WTC11 (cell line): ENCODE data around the gene B4GAT1. TPM values are rescaled to one million over a fixed set of nuclear protein-coding genes. Genes with fewer than 3 reads are reported as not detected.

Source experiments
- ATAC-seq: fragments of 200-7000 bp; cut with Tn5 transposase; 2 replicates; pipeline ENCODE4 v1.10.0; 2021; ENCODE audit warnings: mild to moderate bottlenecking, moderate library complexity
- CTCF ChIA-PET: fragments of 300-600 bp; sonication (Branson Sonifier 250); formaldehyde crosslinking; loops from one replicate; lab custom pipeline; 2021; ENCODE audit warnings: antibody characterized with exemption; lab: Charles Lee
- POLR2A ChIA-PET: fragments of 350-600 bp; sonication (Branson Sonifier 250); formaldehyde crosslinking; loops from one replicate; lab custom pipeline; 2021; ENCODE audit warnings: antibody characterized with exemption; lab: Charles Lee
- DNase-seq: peaks from one replicate; pipeline ENCODE4 v3.0.0; 2021; ENCODE audit warnings: low spot score
- H3K27ac Mint-ChIP-seq: 2 replicates; pipeline ENCODE4 v1.8.0; 2021; ENCODE audit warnings: mixed read lengths
- H3K27me3 Mint-ChIP-seq: 2 replicates; pipeline ENCODE4 v1.8.0; 2021; ENCODE audit warnings: low read depth, mild to moderate bottlenecking, moderate library complexity, mixed read lengths
- H3K36me3 Mint-ChIP-seq: 2 replicates; pipeline ENCODE4 v1.8.0; 2021; ENCODE audit warnings: mixed read lengths
- H3K4me1 Mint-ChIP-seq: 2 replicates; pipeline ENCODE4 v1.8.0; 2022; ENCODE audit warnings: mixed read lengths
- H3K4me3 Mint-ChIP-seq: 2 replicates; pipeline ENCODE4 v1.8.0; 2021; ENCODE audit warnings: mild to moderate bottlenecking, moderate library complexity, mixed read lengths
- H3K9me3 Mint-ChIP-seq: 2 replicates; pipeline ENCODE4 v1.8.0; 2021; ENCODE audit warnings: mixed read lengths
- IRF2 ChIP-seq: sonication (generic); formaldehyde crosslinking; IDR thresholded peaks from 2 replicates; pipeline ENCODE4 v1.8.0; 2022; ENCODE audit warnings: low read depth, missing genetic modification reagents, borderline replicate concordance
- JAZF1 ChIP-seq: fragments of 250-450 bp; sonication (Bioruptor Pico); IDR thresholded peaks from 2 replicates; pipeline ENCODE4 v1.9.0; 2021; ENCODE audit warnings: moderate library complexity, mild to moderate bottlenecking, inconsistent platforms
- NR2C2 ChIP-seq: sonication (generic); formaldehyde crosslinking; IDR thresholded peaks from 2 replicates; pipeline ENCODE4 v1.8.0; 2022; ENCODE audit warnings: mild to moderate bottlenecking, missing genetic modification reagents
- OVOL2 ChIP-seq: fragments of 250-450 bp; sonication (Bioruptor Pico); IDR thresholded peaks from 2 replicates; pipeline ENCODE4 v1.9.0; 2021; ENCODE audit warnings: mild to moderate bottlenecking, borderline replicate concordance
- RELA ChIP-seq: sonication (generic); formaldehyde crosslinking; IDR thresholded peaks from 2 replicates; pipeline ENCODE4 v1.8.1; 2022; ENCODE audit warnings: missing genetic modification reagents, mild to moderate bottlenecking, borderline replicate concordance
- TCF7 ChIP-seq: sonication (generic); formaldehyde crosslinking; IDR thresholded peaks from 2 replicates; pipeline ENCODE4 v1.8.0; 2022; ENCODE audit warnings: mild to moderate bottlenecking, low read depth, missing genetic modification reagents, moderate library complexity
- ZBTB21 ChIP-seq: sonication (generic); formaldehyde crosslinking; IDR thresholded peaks from 2 replicates; pipeline ENCODE4 v1.8.1; 2023; ENCODE audit warnings: mild to moderate bottlenecking, missing genetic modification reagents, borderline replicate concordance
- ZNF121 ChIP-seq: sonication (generic); formaldehyde crosslinking; IDR thresholded peaks from 2 replicates; pipeline ENCODE4 v1.8.0; 2023; ENCODE audit warnings: missing genetic modification reagents
- ZNF423 ChIP-seq: fragments of 250-450 bp; sonication (Bioruptor Pico); IDR thresholded peaks from 2 replicates; pipeline ENCODE4 v2.1.2; 2022; ENCODE audit warnings: mild to moderate bottlenecking, moderate library complexity
- ZNF671 ChIP-seq: fragments of 250-450 bp; sonication (Bioruptor Pico); IDR thresholded peaks from 2 replicates; pipeline ENCODE4 v1.8.0; 2021; ENCODE audit warnings: mild to moderate bottlenecking
- total RNA-seq: library from RNA; stranded (reverse); gene quantifications from 3 replicates; pipeline ENCODE4 v1.2.3, GENCODE V29; 2021
- TF ChIP-seq, protein P1 (sequence below): fragments of 250-450 bp; sonication (Bioruptor Pico); conservative IDR thresholded peaks from 2 replicates; pipeline ENCODE4 v1.9.0; 2021; ENCODE audit warnings: mild to moderate bottlenecking
- TF ChIP-seq, protein P2 (sequence below): sonication (generic); formaldehyde crosslinking; IDR thresholded peaks from 2 replicates; pipeline ENCODE4 v1.8.1; 2023; ENCODE audit warnings: mild to moderate bottlenecking, missing genetic modification reagents
- TF ChIP-seq, protein P3 (sequence below): sonication (generic); formaldehyde crosslinking; conservative IDR thresholded peaks from 2 replicates; pipeline ENCODE4 v1.8.1; 2023; ENCODE audit warnings: mild to moderate bottlenecking, low read depth, missing genetic modification reagents, moderate library complexity
- TF ChIP-seq, protein P4 (sequence below): sonication (generic); formaldehyde crosslinking; conservative IDR thresholded peaks from 2 replicates; pipeline ENCODE4 v1.8.1; 2022; ENCODE audit warnings: mild to moderate bottlenecking, missing genetic modification reagents
- TF ChIP-seq, protein P5 (sequence below): sonication (generic); formaldehyde crosslinking; IDR thresholded peaks from 2 replicates; pipeline ENCODE4 v1.8.0; 2023; ENCODE audit warnings: missing genetic modification reagents, mild to moderate bottlenecking, borderline replicate concordance
- TF ChIP-seq, protein P6 (sequence below): sonication (generic); formaldehyde crosslinking; IDR thresholded peaks from 2 replicates; pipeline ENCODE4 v1.8.1; 2022; ENCODE audit warnings: mild to moderate bottlenecking, moderate library complexity, missing genetic modification reagents

B4GAT1 gene
- total RNA-seq, 1 experiment from 2014 or later: 34.1 TPM

DNA sequence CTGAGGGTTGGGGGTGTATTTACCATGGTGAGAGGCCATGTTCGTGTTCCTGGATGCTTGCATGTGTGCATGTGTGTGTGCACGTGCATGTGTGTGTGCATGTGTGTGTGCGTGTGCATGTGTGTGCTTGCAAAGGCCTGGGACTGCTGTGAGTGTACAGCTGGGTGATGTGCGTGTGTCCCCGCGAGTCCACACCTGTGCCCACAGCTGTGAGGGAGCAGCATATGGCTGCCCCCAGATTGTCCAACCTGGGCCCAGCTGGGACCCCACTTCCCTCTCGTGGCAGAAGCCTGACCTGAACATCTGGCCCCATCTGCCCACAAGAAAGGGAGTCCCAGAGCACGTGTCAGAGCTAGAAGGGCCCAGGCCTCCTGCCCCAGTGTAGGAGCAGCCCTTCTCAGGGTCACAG lies 22.2 kb downstream of the B4GAT1 start:
- CTCF ChIA-PET: interaction anchor here (1.0 to 2.1 kb wide), 2 partner anchors 13 to 43 kb away, joined by 3 to 27 read pairs; no protein-coding TSS in a partner anchor
- H3K27ac Mint-ChIP-seq: no peak overlapping the region

More for the DNA sequence above, 22.2 kb downstream of the B4GAT1 start:
- DNase-seq (no peak), ATAC-seq (no peak)
- peaks cover 8% of the 10 kb centered on the region for H3K9me3 Mint-ChIP-seq
- POLR2A ChIA-PET: interaction anchor here (1.7 kb wide), 1 partner anchor 13 kb away, joined by 8 read pairs; no protein-coding TSS in a partner anchor
- TF ChIP-seq, protein P1, sequence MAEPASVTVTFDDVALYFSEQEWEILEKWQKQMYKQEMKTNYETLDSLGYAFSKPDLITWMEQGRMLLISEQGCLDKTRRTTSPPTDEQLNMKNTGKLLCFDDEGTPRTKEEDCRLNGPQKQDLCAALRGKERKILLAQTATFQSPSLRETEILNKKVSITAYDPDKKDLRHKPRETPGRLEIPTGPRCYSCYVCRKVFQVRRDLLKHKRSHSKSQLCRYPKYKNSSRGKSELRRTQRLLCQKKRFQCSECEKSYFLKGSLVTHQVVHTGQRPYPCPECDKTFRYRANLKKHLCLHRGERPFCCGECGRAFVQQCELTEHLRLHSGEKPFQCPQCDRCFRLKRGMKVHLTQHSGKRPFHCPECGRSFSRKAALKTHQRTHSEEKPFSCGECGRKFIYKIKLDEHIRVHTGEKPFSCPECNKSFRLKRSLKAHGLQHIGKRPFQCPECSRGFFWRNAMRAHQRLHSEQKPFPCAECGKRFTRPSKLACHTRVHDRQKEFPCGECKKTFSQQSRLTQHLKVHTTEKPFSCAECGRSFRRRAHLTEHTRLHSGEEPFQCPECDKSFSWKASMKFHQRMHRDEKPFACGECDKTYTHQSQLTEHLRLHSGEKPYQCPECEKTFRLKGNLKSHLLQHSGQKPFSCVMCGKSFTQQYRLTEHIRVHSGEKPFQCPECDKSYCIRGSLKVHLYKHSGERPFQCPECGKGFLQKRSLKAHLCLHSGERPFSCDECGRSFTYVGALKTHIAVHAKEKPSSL (CRISPR knock-in tag): no peak
- TF ChIP-seq TCF7: no peak
- TF ChIP-seq JAZF1: no peak
- TF ChIP-seq, protein P2, sequence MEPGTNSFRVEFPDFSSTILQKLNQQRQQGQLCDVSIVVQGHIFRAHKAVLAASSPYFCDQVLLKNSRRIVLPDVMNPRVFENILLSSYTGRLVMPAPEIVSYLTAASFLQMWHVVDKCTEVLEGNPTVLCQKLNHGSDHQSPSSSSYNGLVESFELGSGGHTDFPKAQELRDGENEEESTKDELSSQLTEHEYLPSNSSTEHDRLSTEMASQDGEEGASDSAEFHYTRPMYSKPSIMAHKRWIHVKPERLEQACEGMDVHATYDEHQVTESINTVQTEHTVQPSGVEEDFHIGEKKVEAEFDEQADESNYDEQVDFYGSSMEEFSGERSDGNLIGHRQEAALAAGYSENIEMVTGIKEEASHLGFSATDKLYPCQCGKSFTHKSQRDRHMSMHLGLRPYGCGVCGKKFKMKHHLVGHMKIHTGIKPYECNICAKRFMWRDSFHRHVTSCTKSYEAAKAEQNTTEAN (CRISPR knock-in tag): no peak
- TF ChIP-seq ZNF121 (CRISPR knock-in tag): no peak
- TF ChIP-seq, protein P3, sequence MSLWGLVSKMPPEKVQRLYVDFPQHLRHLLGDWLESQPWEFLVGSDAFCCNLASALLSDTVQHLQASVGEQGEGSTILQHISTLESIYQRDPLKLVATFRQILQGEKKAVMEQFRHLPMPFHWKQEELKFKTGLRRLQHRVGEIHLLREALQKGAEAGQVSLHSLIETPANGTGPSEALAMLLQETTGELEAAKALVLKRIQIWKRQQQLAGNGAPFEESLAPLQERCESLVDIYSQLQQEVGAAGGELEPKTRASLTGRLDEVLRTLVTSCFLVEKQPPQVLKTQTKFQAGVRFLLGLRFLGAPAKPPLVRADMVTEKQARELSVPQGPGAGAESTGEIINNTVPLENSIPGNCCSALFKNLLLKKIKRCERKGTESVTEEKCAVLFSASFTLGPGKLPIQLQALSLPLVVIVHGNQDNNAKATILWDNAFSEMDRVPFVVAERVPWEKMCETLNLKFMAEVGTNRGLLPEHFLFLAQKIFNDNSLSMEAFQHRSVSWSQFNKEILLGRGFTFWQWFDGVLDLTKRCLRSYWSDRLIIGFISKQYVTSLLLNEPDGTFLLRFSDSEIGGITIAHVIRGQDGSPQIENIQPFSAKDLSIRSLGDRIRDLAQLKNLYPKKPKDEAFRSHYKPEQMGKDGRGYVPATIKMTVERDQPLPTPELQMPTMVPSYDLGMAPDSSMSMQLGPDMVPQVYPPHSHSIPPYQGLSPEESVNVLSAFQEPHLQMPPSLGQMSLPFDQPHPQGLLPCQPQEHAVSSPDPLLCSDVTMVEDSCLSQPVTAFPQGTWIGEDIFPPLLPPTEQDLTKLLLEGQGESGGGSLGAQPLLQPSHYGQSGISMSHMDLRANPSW (CRISPR knock-in tag): no peak
- TF ChIP-seq, protein P4, sequence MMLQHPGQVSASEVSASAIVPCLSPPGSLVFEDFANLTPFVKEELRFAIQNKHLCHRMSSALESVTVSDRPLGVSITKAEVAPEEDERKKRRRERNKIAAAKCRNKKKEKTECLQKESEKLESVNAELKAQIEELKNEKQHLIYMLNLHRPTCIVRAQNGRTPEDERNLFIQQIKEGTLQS (CRISPR knock-in tag): no peak
- TF ChIP-seq, protein P5, sequence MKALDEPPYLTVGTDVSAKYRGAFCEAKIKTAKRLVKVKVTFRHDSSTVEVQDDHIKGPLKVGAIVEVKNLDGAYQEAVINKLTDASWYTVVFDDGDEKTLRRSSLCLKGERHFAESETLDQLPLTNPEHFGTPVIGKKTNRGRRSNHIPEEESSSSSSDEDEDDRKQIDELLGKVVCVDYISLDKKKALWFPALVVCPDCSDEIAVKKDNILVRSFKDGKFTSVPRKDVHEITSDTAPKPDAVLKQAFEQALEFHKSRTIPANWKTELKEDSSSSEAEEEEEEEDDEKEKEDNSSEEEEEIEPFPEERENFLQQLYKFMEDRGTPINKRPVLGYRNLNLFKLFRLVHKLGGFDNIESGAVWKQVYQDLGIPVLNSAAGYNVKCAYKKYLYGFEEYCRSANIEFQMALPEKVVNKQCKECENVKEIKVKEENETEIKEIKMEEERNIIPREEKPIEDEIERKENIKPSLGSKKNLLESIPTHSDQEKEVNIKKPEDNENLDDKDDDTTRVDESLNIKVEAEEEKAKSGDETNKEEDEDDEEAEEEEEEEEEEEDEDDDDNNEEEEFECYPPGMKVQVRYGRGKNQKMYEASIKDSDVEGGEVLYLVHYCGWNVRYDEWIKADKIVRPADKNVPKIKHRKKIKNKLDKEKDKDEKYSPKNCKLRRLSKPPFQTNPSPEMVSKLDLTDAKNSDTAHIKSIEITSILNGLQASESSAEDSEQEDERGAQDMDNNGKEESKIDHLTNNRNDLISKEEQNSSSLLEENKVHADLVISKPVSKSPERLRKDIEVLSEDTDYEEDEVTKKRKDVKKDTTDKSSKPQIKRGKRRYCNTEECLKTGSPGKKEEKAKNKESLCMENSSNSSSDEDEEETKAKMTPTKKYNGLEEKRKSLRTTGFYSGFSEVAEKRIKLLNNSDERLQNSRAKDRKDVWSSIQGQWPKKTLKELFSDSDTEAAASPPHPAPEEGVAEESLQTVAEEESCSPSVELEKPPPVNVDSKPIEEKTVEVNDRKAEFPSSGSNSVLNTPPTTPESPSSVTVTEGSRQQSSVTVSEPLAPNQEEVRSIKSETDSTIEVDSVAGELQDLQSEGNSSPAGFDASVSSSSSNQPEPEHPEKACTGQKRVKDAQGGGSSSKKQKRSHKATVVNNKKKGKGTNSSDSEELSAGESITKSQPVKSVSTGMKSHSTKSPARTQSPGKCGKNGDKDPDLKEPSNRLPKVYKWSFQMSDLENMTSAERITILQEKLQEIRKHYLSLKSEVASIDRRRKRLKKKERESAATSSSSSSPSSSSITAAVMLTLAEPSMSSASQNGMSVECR (CRISPR knock-in tag): no peak
- no peak for TF ChIP-seq OVOL2 (CRISPR knock-in tag)
- no peak for TF ChIP-seq ZBTB21 (CRISPR knock-in tag)
- TF ChIP-seq NR2C2 (CRISPR knock-in tag): no peak
- TF ChIP-seq ZNF671 (CRISPR knock-in tag): no peak
- no peak for TF ChIP-seq ZNF423 (CRISPR knock-in tag)
- TF ChIP-seq IRF2 (CRISPR knock-in tag): no peak
- TF ChIP-seq RELA (CRISPR knock-in tag): no peak
- TF ChIP-seq, protein P6, sequence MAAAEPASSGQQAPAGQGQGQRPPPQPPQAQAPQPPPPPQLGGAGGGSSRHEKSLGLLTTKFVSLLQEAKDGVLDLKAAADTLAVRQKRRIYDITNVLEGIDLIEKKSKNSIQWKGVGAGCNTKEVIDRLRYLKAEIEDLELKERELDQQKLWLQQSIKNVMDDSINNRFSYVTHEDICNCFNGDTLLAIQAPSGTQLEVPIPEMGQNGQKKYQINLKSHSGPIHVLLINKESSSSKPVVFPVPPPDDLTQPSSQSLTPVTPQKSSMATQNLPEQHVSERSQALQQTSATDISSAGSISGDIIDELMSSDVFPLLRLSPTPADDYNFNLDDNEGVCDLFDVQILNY (CRISPR knock-in tag): no peak
- peaks cover 13% of the 10 kb centered on the region for H3K27me3 Mint-ChIP-seq
- H3K4me1 Mint-ChIP-seq: peaks cover 15% of the 10 kb centered on the region
- no peak overlapping the region for H3K4me3 Mint-ChIP-seq
- peaks cover 2% of the 10 kb centered on the region for H3K36me3 Mint-ChIP-seq
